GM19351 (cell line): Measurements from ENCODE around the gene NANP.
A peak's percentile ranks its signal among the peaks of the same experiment; 100 is the strongest.
"Not testable (repeated sequence)": the region's sequence is repeated elsewhere in the genome, so short reads cannot be mapped to it uniquely, and the experiment has no call there.

Source experiments
- ATAC-seq: cut with Tn5 transposase; IDR thresholded peaks from one replicate; pipeline ENCODE4 v1.9.1; 2021; ENCODE audit warnings: mild to moderate bottlenecking, moderate library complexity; ENCODE audit not compliant: unreplicated experiment

NANP gene

GRCh38 chr20:25623736-25624499 lies at the start of gene NANP:
Gene NANP (minus strand): TSS chr20:25624014. CDS start chr20:25623948, 66 bp downstream.
- peak; percentile 80 for ATAC-seq

- ATAC-seq, result no peak
Measured at GRCh38 chr20:25672659-25673235, 48.9 kb upstream of the NANP start.

- ATAC-seq, result no peak
Measured at GRCh38 chr20:25669826-25670422, 46.1 kb upstream of the NANP start.

- ATAC-seq, result no peak
Measured at GRCh38 chr20:25668446-25668845, 44.6 kb upstream of the NANP start.

- no peak for ATAC-seq
Measured at GRCh38 chr20:25659999-25660398, 36.2 kb upstream of the NANP start.

GRCh38 chr20:25654487-25654886 lies 30.7 kb upstream of the NANP start:
- ATAC-seq, result no peak

- ATAC-seq, result not testable (repeated sequence)
Measured at GRCh38 chr20:25652866-25653265, 29.1 kb upstream of the NANP start.

GRCh38 chr20:25644814-25645213 lies 21.0 kb upstream of the NANP start:
- ATAC-seq, result no peak

GRCh38 chr20:25643716-25644115 lies 19.9 kb upstream of the NANP start:
- ATAC-seq, result no peak

GRCh38 chr20:25637247-25637646 lies 13.4 kb upstream of the NANP start:
- ATAC-seq, result no peak

- ATAC-seq, result no peak
Measured at GRCh38 chr20:25632940-25633790, 9.4 kb upstream of the NANP start.

- not testable (repeated sequence) for ATAC-seq
Measured at GRCh38 chr20:25630615-25631014, 6.8 kb upstream of the NANP start.

GRCh38 chr20:25629816-25630499 lies 6.1 kb upstream of the NANP start:
- ATAC-seq, result no peak

- ATAC-seq, result no peak
Measured at GRCh38 chr20:25626779-25627178, 3.0 kb upstream of the NANP start.

GRCh38 chr20:25624500-25624939 lies 706 bp upstream of the NANP start:
- no peak for ATAC-seq

GRCh38 chr20:25623225-25623735 lies 534 bp downstream of the NANP start:
- peak; percentile 26 for ATAC-seq

GRCh38 chr20:25622450-25623224 lies 1.2 kb downstream of the NANP start:
- ATAC-seq, result no peak

GRCh38 chr20:25622049-25622448 lies 1.8 kb downstream of the NANP start:
- ATAC-seq, result no peak

- ATAC-seq, result no peak
Measured at GRCh38 chr20:25619514-25619913, 4.3 kb downstream of the NANP start.

GRCh38 chr20:25608774-25609173 lies 15.0 kb downstream of the NANP start:
- ATAC-seq, result no peak
